ENCODE measurements around the gene HOXA1. TPM values are rescaled to one million over a fixed set of nuclear protein-coding genes. Genes with fewer than 3 reads are reported as not detected.

HOXA1 gene
- total RNA-seq, 2 donors from 2014 or later = 2.4 to 3.0 TPM

GRCh38 chr7:27133409-27134231 lies 37.8 kb upstream of the HOXA1 start:
- intact Hi-C loops (cut with DNase I, micrococcal nuclease) = no loop called here
- DNase-seq (peak in 1 of 2 donors; percentile 45), ATAC-seq (no peak)

- DNase-seq (no peak), ATAC-seq (no peak)
- intact Hi-C loops (cut with DNase I, micrococcal nuclease) = no loop called here
These were observed 37.2 kb upstream of the HOXA1 start for GRCh38 chr7:27132978-27133377.

GRCh38 chr7:27132214-27132613 lies 36.4 kb upstream of the HOXA1 start:
- no peak for DNase-seq
- ATAC-seq = no peak
- intact Hi-C loops (cut with DNase I, micrococcal nuclease) = no loop called here

- DNase-seq = no peak
- intact Hi-C loops (cut with DNase I, micrococcal nuclease) = no loop called here
- ATAC-seq = peak; percentile 0
These were observed 35.6 kb upstream of the HOXA1 start for GRCh38 chr7:27131390-27131819.

GRCh38 chr7:27130540-27131389 lies 35.0 kb upstream of the HOXA1 start, which contains the start of gene HOXA4:
Gene HOXA4 (minus strand): TSS chr7:27130757. CDS start chr7:27130733, 24 bp downstream.
- intact Hi-C loops (cut with DNase I, micrococcal nuclease) = no loop called here
- ATAC-seq (peak; percentile 85), DNase-seq (peak; percentile 94 to 95)

- DNase-seq (peak; percentile 69 to 78), ATAC-seq (peak; percentile 74)
- intact Hi-C loops (cut with DNase I, micrococcal nuclease) = no loop called here
These were observed 34.1 kb upstream of the HOXA1 start for GRCh38 chr7:27129729-27130539.

- intact Hi-C loops (cut with DNase I, micrococcal nuclease) = no loop called here
- DNase-seq = peak; percentile 35 to 48
- no peak for ATAC-seq
These were observed 33.3 kb upstream of the HOXA1 start for GRCh38 chr7:27128776-27129728.

GRCh38 chr7:27128034-27128433 lies 32.2 kb upstream of the HOXA1 start:
- intact Hi-C loops (cut with DNase I, micrococcal nuclease) = no loop called here
- DNase-seq (no peak), ATAC-seq (no peak)

GRCh38 chr7:27126596-27127327 lies 31.0 kb upstream of the HOXA1 start:
- no peak for DNase-seq
- no peak for ATAC-seq
- intact Hi-C loops (cut with DNase I, micrococcal nuclease) = no loop called here

- ATAC-seq = no peak
- intact Hi-C loops (cut with DNase I, micrococcal nuclease) = no loop called here
- no peak for DNase-seq
These were observed 30.2 kb upstream of the HOXA1 start for GRCh38 chr7:27125986-27126394.

- DNase-seq (no peak), ATAC-seq (peak; percentile 21)
- intact Hi-C loops (cut with DNase I, micrococcal nuclease) = no loop called here
These were observed 29.3 kb upstream of the HOXA1 start for GRCh38 chr7:27124902-27125689.

- intact Hi-C loops (cut with DNase I, micrococcal nuclease) = no loop called here
- DNase-seq = peak; percentile 39 to 52
- no peak for ATAC-seq
These were observed 28.5 kb upstream of the HOXA1 start for GRCh38 chr7:27124096-27124901.

- no peak for DNase-seq
- intact Hi-C loops (cut with DNase I, micrococcal nuclease) = no loop called here
- ATAC-seq = no peak
These were observed 27.8 kb upstream of the HOXA1 start for GRCh38 chr7:27123477-27124053.

- peak; percentile 27 for ATAC-seq
- intact Hi-C loops (cut with DNase I, micrococcal nuclease) = no loop called here
- no peak for DNase-seq
These were observed 27.2 kb upstream of the HOXA1 start for GRCh38 chr7:27123007-27123476.
